K562 (cell line): ENCODE data around the gene GIPC3. TPM values are rescaled to one million over a fixed set of nuclear protein-coding genes. Genes with fewer than 3 reads are reported as not detected.

Experiments used
- ATAC-seq: fragments of 200-7000 bp; cut with Tn5 transposase; 3 replicates; pipeline ENCODE4 v1.9.1; 2020; ENCODE audit warnings: moderate library complexity
- BruUV-seq: library from RNA; stranded (reverse); fragments of 400-500 nt; replicated peaks from 2 replicates; lab custom pipeline; 2021; lab: Mats Ljungman, UMichigan
- CTCF ChIA-PET: fragments of 300-600 bp; formaldehyde crosslinking; extraction: SDS; loops from one replicate; lab custom pipeline; 2021; ENCODE audit warnings: low intra/inter-chr PET ratio; lab: Yijun Ruan, JAX
- POLR2A ChIA-PET: fragments of 300-600, 350-650 bp; sonication (Branson Sonifier 250); formaldehyde crosslinking; extraction: SDS; loops from one replicate; lab custom pipeline; 2021; ENCODE audit warnings: antibody characterized with exemption, inconsistent platforms; lab: Yijun Ruan, JAX
- DNase-seq, 4 experiments: peaks; one replicate each; pipeline versions ENCODE4 v3.0.0 to v3.0.0-alpha.2; 2011 to 2018; ENCODE audit warnings: low spot score in 3 of 4, mixed read lengths in 3 of 4; ENCODE audit errors: extremely low read depth in 1 of 4
- FAIRE-seq: peaks from 2 replicates; lab custom pipeline; 2011; peaks lifted over from hg19 to GRCh38; lab: Jason Lieb, UNC
- H2AFZ ChIP-seq: 2 replicates; pipeline ENCODE4 v1.6.0; 2011; ENCODE audit warnings: low read depth, low read length, control low read depth, inconsistent platforms
- H3K27ac ChIP-seq: fragments of 200-600 bp; 3 replicates; pipeline ENCODE4 v1.8.0; 2011; ENCODE audit warnings: low read depth, mild to moderate bottlenecking, control low read depth, inconsistent platforms, low read length, moderate library complexity, mixed read lengths; ENCODE audit errors: extremely low read depth
- H3K27me3 ChIP-seq, 2 experiments: fragments of 300-600 bp in 1 of 2; 2 replicates in 1 of 2; 3 replicates in 1 of 2; pipeline versions ENCODE4 v1.6.0 to v1.8.0; 2011; ENCODE audit warnings: inconsistent platforms in 2 of 2, low read length in 2 of 2, mild to moderate bottlenecking in 1 of 2, mixed read lengths in 1 of 2, moderate library complexity in 1 of 2; ENCODE audit not compliant: control insufficient read depth in 2 of 2, insufficient read depth in 2 of 2
- H3K36me3 ChIP-seq: fragments of 300-600 bp; 3 replicates; pipeline ENCODE4 v1.8.0; 2011; ENCODE audit warnings: mild to moderate bottlenecking, low read length, inconsistent platforms; ENCODE audit not compliant: control insufficient read depth, insufficient read depth
- H3K4me1 ChIP-seq, 2 experiments: fragments of 200-600 bp in 1 of 2; replicated peaks in 1 of 2; 2 replicates in 1 of 2; 3 replicates in 1 of 2; pipeline versions ENCODE4 v1.5.1 to v1.8.0; 2011; ENCODE audit warnings: inconsistent platforms in 2 of 2, low read length in 2 of 2, mild to moderate bottlenecking in 1 of 2, mixed read lengths in 1 of 2, moderate library complexity in 1 of 2; ENCODE audit not compliant: control insufficient read depth in 2 of 2, insufficient read depth in 2 of 2
- H3K4me2 ChIP-seq: 2 replicates; pipeline ENCODE4 v1.6.1; 2011; ENCODE audit warnings: low read length, control low read depth, inconsistent platforms, mixed read lengths; ENCODE audit not compliant: insufficient read depth
- H3K4me3 ChIP-seq: fragments of 200-600 bp; sonication (generic), shearing (Covaris generic); 2 replicates; pipeline ENCODE4 v1.5.1; 2016; ENCODE audit warnings: control low read depth, inconsistent platforms
- H3K79me2 ChIP-seq: fragments of 200-600 bp; 3 replicates; pipeline ENCODE4 v1.8.0; 2011; ENCODE audit warnings: low read length, inconsistent platforms; ENCODE audit not compliant: control insufficient read depth, insufficient read depth
- H3K9ac ChIP-seq, 2 experiments: 2 replicates each; pipeline versions ENCODE4 v1.6.0 to v1.6.1; 2011; ENCODE audit warnings: low read depth in 2 of 2, low read length in 2 of 2, control low read depth in 1 of 2, inconsistent platforms in 1 of 2, mild to moderate bottlenecking in 1 of 2, mixed read lengths in 1 of 2; ENCODE audit not compliant: insufficient read depth in 1 of 2
- H3K9me1 ChIP-seq: one replicate; pipeline ENCODE4 v1.6.0; 2011; ENCODE audit warnings: inconsistent platforms, mild to moderate bottlenecking, low read length, moderate library complexity; ENCODE audit not compliant: control insufficient read depth, insufficient read depth
- H3K9me3 ChIP-seq: replicated peaks from 2 replicates; pipeline ENCODE4 v1.5.1; 2011; ENCODE audit warnings: low read depth, low read length, inconsistent platforms; ENCODE audit not compliant: control insufficient read depth, insufficient read depth
- H4K20me1 ChIP-seq: replicated peaks from 2 replicates; pipeline ENCODE4 v1.6.1; 2011; ENCODE audit warnings: low read length, inconsistent platforms, mixed read lengths; ENCODE audit not compliant: control insufficient read depth, insufficient read depth
- ATF1 ChIP-seq, 2 experiments: fragments of 450-650 bp in 1 of 2; IDR thresholded peaks; 2 replicates each; pipeline ENCODE4 v1.6.1; 2016; ENCODE audit warnings: missing compliant biosample characterization in 1 of 2, missing genetic modification characterization in 1 of 2
- ATF4 ChIP-seq: fragments of 450-650 bp; formaldehyde crosslinking; IDR thresholded peaks from 2 replicates; pipeline ENCODE4 v1.4.0; 2022; ENCODE audit warnings: mild to moderate bottlenecking, moderate library complexity
- CREB5 ChIP-seq: fragments of 250-450 bp; sonication (Bioruptor Pico); IDR thresholded peaks from 2 replicates; pipeline ENCODE4 v1.5.0; 2020; ENCODE audit warnings: mild to moderate bottlenecking
- MCM7 ChIP-seq, 2 experiments: fragments of 450-650 bp; IDR thresholded peaks; 2 replicates each; pipeline ENCODE4 v1.6.1; 2016 to 2018
- NFATC3 ChIP-seq: fragments of 450-650 bp; IDR thresholded peaks from 2 replicates; pipeline ENCODE4 v1.6.1; 2017; ENCODE audit warnings: mild to moderate bottlenecking
- NR2C2 ChIP-seq, 2 experiments: fragments of 200-800 bp in 1 of 2; sonication (Bioruptor generic) in 1 of 2; sonication (generic) in 1 of 2; formaldehyde crosslinking in 1 of 2; IDR thresholded peaks; 2 replicates each; pipeline versions ENCODE4 v1.6.1 to v1.8.0; 2016 to 2022; ENCODE audit warnings: mild to moderate bottlenecking in 1 of 2, missing compliant biosample characterization in 1 of 2, missing genetic modification characterization in 1 of 2, missing genetic modification reagents in 1 of 2
- RAD51 ChIP-seq: fragments of 450-650 bp; IDR thresholded peaks from 2 replicates; pipeline ENCODE4 v1.7.1; 2016; ENCODE audit warnings: low read depth, mild to moderate bottlenecking, borderline replicate concordance
- RFX5 ChIP-seq: IDR thresholded peaks from 2 replicates; pipeline ENCODE4 v1.6.1; 2011; ENCODE audit warnings: low read depth, mild to moderate bottlenecking, improper control_type of control experiment, low read length
- TRIM24 ChIP-seq, 2 experiments: fragments of 450-650 bp; IDR thresholded peaks; 2 replicates each; pipeline ENCODE4 v1.6.1; 2016
- TRIM28 ChIP-seq: fragments of 450-650 bp; IDR thresholded peaks from 2 replicates; pipeline ENCODE4 v1.6.1; 2017
- ZNF212 ChIP-seq: fragments of 450-650 bp; formaldehyde crosslinking; IDR thresholded peaks from 2 replicates; pipeline ENCODE4 v1.4.0; 2020; ENCODE audit warnings: mild to moderate bottlenecking
- ZNF23 ChIP-seq: fragments of 250-450 bp; sonication (Bioruptor Pico); IDR thresholded peaks from 2 replicates; pipeline ENCODE4 v1.4.0; 2020; ENCODE audit warnings: mild to moderate bottlenecking
- ZNF280A ChIP-seq: fragments of 450-650 bp; IDR thresholded peaks from 2 replicates; pipeline ENCODE4 v1.6.1; 2018; ENCODE audit warnings: mild to moderate bottlenecking, low read depth; ENCODE audit not compliant: partially characterized antibody
- ZNF436 ChIP-seq: fragments of 250-450, 450-650 bp; sonication (Bioruptor Pico); formaldehyde crosslinking; IDR thresholded peaks from 2 replicates; pipeline ENCODE4 v1.7.0; 2020; ENCODE audit warnings: mild to moderate bottlenecking
- WGBS: fragments of 100-300 bp; shearing (Covaris generic); methylation state at CpG from one replicate; pipeline ENCODE4 v1.1.6; 2016; ENCODE audit warnings: low coverage, mixed read lengths; ENCODE audit not compliant: insufficient coverage; ENCODE audit errors: missing lambda C conversion rate; 5-methylcytosine and 5-hydroxymethylcytosine counted together
- in situ Hi-C: fragments of 300-500 bp; cut with MboI; formaldehyde crosslinking; loops from 4 replicates; pipeline ENCODE4 v1.15.0; 2018; ENCODE audit warnings: inconsistent platforms, mixed read lengths
- intact Hi-C: fragments of 100-400 bp; cut with micrococcal nuclease; formaldehyde crosslinking; loops from 2 replicates; pipeline ENCODE4 v1.14.2; 2022
- polyA plus RNA-seq, 8 experiments: library from polyadenylated mRNA; depleted of rRNA in 4 of 8; stranded (reverse) in 5 of 8; unstranded in 3 of 8; fragments of >200 nt; fragmentation: Nextera tagmentation in 2 of 8; fragmentation: Illumina TruSeq in 1 of 8; extraction: Ambion mirVana in 2 of 8; extraction: Trizol in 1 of 8; gene quantifications; 2 replicates each; pipeline versions ENCODE4 v1.2.1 to v1.2.3, GENCODE V29; 2011 to 2014; ENCODE audit warnings: inconsistent platforms in 1 of 8, missing spikeins in 1 of 8
- total RNA-seq, 7 experiments: library from RNA; depleted of rRNA in 6 of 7; stranded (reverse); fragments of >200 nt in 6 of 7; fragmentation: Illumina TruSeq in 2 of 7; extraction: Trizol in 2 of 7; gene quantifications; 2 replicates each; pipeline versions ENCODE4 v1.2.1 to v1.2.3, GENCODE V29; 2011 to 2021; ENCODE audit warnings: low replicate concordance in 1 of 7
- TF ChIP-seq, protein P1 (sequence below): fragments of 450-650 bp; formaldehyde crosslinking; IDR thresholded peaks from 2 replicates; pipeline ENCODE4 v1.4.0; 2022; ENCODE audit warnings: missing genetic modification characterization

Gene GIPC3
- total and polyA plus RNA-seq, 9 of the 15 experiments (the other 6 are each of a cell fraction or from before 2014, with no cell fraction given): 0.03 to 3.6 (median 1.5) TPM; not detected in 1

GRCh38 chr19:3612901-3613741 lies 27.8 kb downstream of the GIPC3 start:
- intact Hi-C loops (no loop called here), in situ Hi-C loops (no loop called here)
- Histone ChIP-seq H3K9me3 (no peaks in the 10 kb centered on the region; the same call in 1 of the 2 replicates), H3K4me1 (peaks cover 26 to 88% of the 10 kb centered on the region in 2 experiments), H3K27me3 (no peaks in the 10 kb centered on the region), H3K4me3 (no peak overlapping the region), H3K27ac (peak overlapping the region; percentile 76), H3K4me2 (no peak overlapping the region), H3K79me2 (peaks cover 6% of the 10 kb centered on the region; the same call in 2 of the 3 replicates), H3K9me1 (no peaks in the 10 kb centered on the region), H3K36me3 (peaks cover 71% of the 10 kb centered on the region), H2AFZ (peak overlapping the region; percentile 66), H4K20me1 (no peaks in the 10 kb centered on the region), H3K9ac (peak overlapping the region; percentile 30 to 86; a peak in 3 of 4 replicates)
- DNase-seq (peak; percentile 82 to 92 (median 86)), ATAC-seq (peak; percentile 80), FAIRE-seq (peak; percentile 81)
- 62% methylated on average over 51 of the region's 79 CpGs for WGBS
- BruUV-seq: no TSS peak
- ChIA-PET CTCF (no interaction called here), POLR2A (interaction anchor here (0.6 to 1.0 kb wide), 4 partner anchors 14 to 96 kb away, joined by 3 to 5 read pairs (median 3); no protein-coding TSS in a partner anchor)
- TF ChIP-seq NFATC3 (no peak), RFX5 (no peak), ZNF436 (no peak), RAD51 (no peak), NR2C2 (CRISPR knock-in tag; IDR thresholded peaks at IDR 0.05) (peak; percentile 13; the same call in 1 of the 2 replicates), NR2C2 (tag; IDR thresholded peaks at IDR 0.05) (peak; percentile 28; the same call in 1 of the 2 replicates), ATF4 (CRISPR knock-in tag) (no peak), ZNF23 (CRISPR knock-in tag) (no peak), ZNF280A (no peak), TRIM28 (no peak), ATF1 (CRISPR knock-in tag; IDR thresholded peaks at IDR 0.05) (no peak), ATF1 (tag; IDR thresholded peaks at IDR 0.05) (no peak), MCM7 (IDR thresholded peaks at IDR 0.05) (no peak), CREB5 (CRISPR knock-in tag) (no peak), ZNF212 (CRISPR knock-in tag) (no peak), TRIM24 (IDR thresholded peaks at IDR 0.05) (no peak)
- TF ChIP-seq, protein P1, sequence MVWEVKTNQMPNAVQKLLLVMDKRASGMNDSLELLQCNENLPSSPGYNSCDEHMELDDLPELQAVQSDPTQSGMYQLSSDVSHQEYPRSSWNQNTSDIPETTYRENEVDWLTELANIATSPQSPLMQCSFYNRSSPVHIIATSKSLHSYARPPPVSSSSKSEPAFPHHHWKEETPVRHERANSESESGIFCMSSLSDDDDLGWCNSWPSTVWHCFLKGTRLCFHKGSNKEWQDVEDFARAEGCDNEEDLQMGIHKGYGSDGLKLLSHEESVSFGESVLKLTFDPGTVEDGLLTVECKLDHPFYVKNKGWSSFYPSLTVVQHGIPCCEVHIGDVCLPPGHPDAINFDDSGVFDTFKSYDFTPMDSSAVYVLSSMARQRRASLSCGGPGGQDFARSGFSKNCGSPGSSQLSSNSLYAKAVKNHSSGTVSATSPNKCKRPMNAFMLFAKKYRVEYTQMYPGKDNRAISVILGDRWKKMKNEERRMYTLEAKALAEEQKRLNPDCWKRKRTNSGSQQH: no peak
